Measurements from ENCODE around the gene POU6F2.
"Not testable (repeated sequence)": the region's sequence is repeated elsewhere in the genome, so short reads cannot be mapped to it uniquely, and the experiment has no call there.

POU6F2 gene

GRCh38 chr7:39304178-39304577 lies 326.5 kb downstream of the POU6F2 start:
- DNase-seq (ENCODE audit: low read depth in 2 of 2) = no peak

GRCh38 chr7:39304668-39305405 lies 327.1 kb downstream of the POU6F2 start:
- DNase-seq (ENCODE audit: low read depth in 2 of 2) = no peak

- no peak for DNase-seq (ENCODE audit: low read depth in 2 of 2)
These were observed 328.4 kb downstream of the POU6F2 start for GRCh38 chr7:39306016-39306570.

- DNase-seq (ENCODE audit: low read depth in 2 of 2) = no peak
These were observed 333.0 kb downstream of the POU6F2 start for GRCh38 chr7:39310699-39311098.

- no peak for DNase-seq (ENCODE audit: low read depth in 2 of 2)
These were observed 334.7 kb downstream of the POU6F2 start for GRCh38 chr7:39312254-39312989.

GRCh38 chr7:39313376-39313775 lies 335.7 kb downstream of the POU6F2 start:
- DNase-seq (ENCODE audit: low read depth in 2 of 2) = no peak

GRCh38 chr7:39313974-39314373 lies 336.3 kb downstream of the POU6F2 start:
- no peak for DNase-seq (ENCODE audit: low read depth in 2 of 2)

GRCh38 chr7:39317107-39317506 lies 339.4 kb downstream of the POU6F2 start:
- no peak for DNase-seq (ENCODE audit: low read depth in 2 of 2)

- DNase-seq (ENCODE audit: low read depth in 2 of 2) = no peak
These were observed 340.2 kb downstream of the POU6F2 start for GRCh38 chr7:39317896-39318295.

- no peak for DNase-seq (ENCODE audit: low read depth in 2 of 2)
These were observed 343.5 kb downstream of the POU6F2 start for GRCh38 chr7:39321245-39321644.

- DNase-seq (ENCODE audit: low read depth in 2 of 2) = no peak
These were observed 344.3 kb downstream of the POU6F2 start for GRCh38 chr7:39321909-39322498.

GRCh38 chr7:39324139-39324760 lies 346.5 kb downstream of the POU6F2 start:
- DNase-seq (ENCODE audit: low read depth in 2 of 2) = no peak

GRCh38 chr7:39331607-39332006 lies 353.9 kb downstream of the POU6F2 start:
- not testable (repeated sequence) for DNase-seq (ENCODE audit: low read depth in 2 of 2)

GRCh38 chr7:39332142-39332541 lies 354.4 kb downstream of the POU6F2 start:
- DNase-seq (ENCODE audit: low read depth in 2 of 2) = no peak

GRCh38 chr7:39333701-39334100 lies 356.0 kb downstream of the POU6F2 start:
- DNase-seq (ENCODE audit: low read depth in 2 of 2) = no peak

GRCh38 chr7:39336442-39336841 lies 358.7 kb downstream of the POU6F2 start:
- no peak for DNase-seq (ENCODE audit: low read depth in 2 of 2)

- no peak for DNase-seq (ENCODE audit: low read depth in 2 of 2)
These were observed 361.0 kb downstream of the POU6F2 start for GRCh38 chr7:39338716-39339115.

GRCh38 chr7:39339591-39339990 lies 361.9 kb downstream of the POU6F2 start:
- DNase-seq (ENCODE audit: low read depth in 2 of 2) = no peak

GRCh38 chr7:39341083-39341482 lies 363.4 kb downstream of the POU6F2 start:
- DNase-seq (ENCODE audit: low read depth in 2 of 2) = no peak

- no peak for DNase-seq (ENCODE audit: low read depth in 2 of 2)
These were observed 365.1 kb downstream of the POU6F2 start for GRCh38 chr7:39342763-39343162.

- no peak for DNase-seq (ENCODE audit: low read depth in 2 of 2)
These were observed 371.9 kb downstream of the POU6F2 start for GRCh38 chr7:39349452-39350123.
